ENCODE data around the gene PDCD11.
A peak's percentile ranks its signal among the peaks of the same experiment; 100 is the strongest.
"Not testable (repeated sequence)": the region's sequence is repeated elsewhere in the genome, so short reads cannot be mapped to it uniquely, and the experiment has no call there.

PDCD11 gene

GRCh38 chr10:103396067-103396788 is at the start of gene PDCD11, which contains the start of gene ATP5MK:
TSS of gene PDCD11 (plus strand) at chr10:103396626. CDS start at chr10:103398427, 1,801 bp downstream.
TSS of gene ATP5MK (minus strand) at chr10:103396475. CDS start at chr10:103392457, 4,018 bp downstream.
- peak; percentile 95 for DNase-seq

- DNase-seq: no peak
Measured at GRCh38 chr10:103350175-103350516, 46.3 kb upstream of the PDCD11 start.

GRCh38 chr10:103350517-103351260 is 45.7 kb upstream of the PDCD11 start, which contains the start of gene PCGF6:
TSS of gene PCGF6 (minus strand) at chr10:103351140. CDS start at chr10:103351066, 74 bp downstream.
- peak; percentile 68 for DNase-seq

- DNase-seq: no peak
Measured at GRCh38 chr10:103353281-103353680, 43.1 kb upstream of the PDCD11 start.

GRCh38 chr10:103354567-103354966 is 41.9 kb upstream of the PDCD11 start:
- DNase-seq: not testable (repeated sequence)

- no peak for DNase-seq
Measured at GRCh38 chr10:103355906-103356599, 40.4 kb upstream of the PDCD11 start.

GRCh38 chr10:103359493-103359892 is 36.9 kb upstream of the PDCD11 start:
- not testable (repeated sequence) for DNase-seq

GRCh38 chr10:103360791-103361190 is 35.6 kb upstream of the PDCD11 start:
- DNase-seq: not testable (repeated sequence)

- no peak for DNase-seq
Measured at GRCh38 chr10:103367379-103367781, 29.0 kb upstream of the PDCD11 start.

GRCh38 chr10:103367782-103368518 is 28.5 kb upstream of the PDCD11 start, which contains the start of gene TAF5:
TSS of gene TAF5 (plus strand) at chr10:103367976. CDS start at chr10:103367990, 14 bp downstream.
- DNase-seq: peak; percentile 88

GRCh38 chr10:103373544-103373943 is 22.9 kb upstream of the PDCD11 start:
- DNase-seq: no peak

- no peak for DNase-seq
Measured at GRCh38 chr10:103374263-103374662, 22.2 kb upstream of the PDCD11 start.

- DNase-seq: no peak
Measured at GRCh38 chr10:103382769-103383168, 13.7 kb upstream of the PDCD11 start.

GRCh38 chr10:103394180-103394579 is 2.2 kb upstream of the PDCD11 start:
- no peak for DNase-seq

GRCh38 chr10:103395754-103396066 is 716 bp upstream of the PDCD11 start:
- DNase-seq: no peak

GRCh38 chr10:103396789-103397087 is 312 bp downstream of the PDCD11 start:
- DNase-seq: no peak

- no peak for DNase-seq
Measured at GRCh38 chr10:103397191-103397825, 882 bp downstream of the PDCD11 start.

- no peak for DNase-seq
Measured at GRCh38 chr10:103413564-103413963, 17.1 kb downstream of the PDCD11 start.

- DNase-seq: no peak
Measured at GRCh38 chr10:103415581-103415980, 19.2 kb downstream of the PDCD11 start.

- peak; percentile 44 for DNase-seq
Measured at GRCh38 chr10:103416436-103417147, 20.2 kb downstream of the PDCD11 start.

- not testable (repeated sequence) for DNase-seq
Measured at GRCh38 chr10:103417148-103417469, 20.7 kb downstream of the PDCD11 start.

- DNase-seq: no peak
Measured at GRCh38 chr10:103417601-103418000, 21.2 kb downstream of the PDCD11 start.
